GM13977 (cell line): ENCODE data around the gene PHAF1.

Source experiments
- DNase-seq: peaks from one replicate; pipeline ENCODE4 v3.0.0; 2012; ENCODE audit warnings: low spot score
- CTCF ChIP-seq: IDR thresholded peaks from 2 replicates; pipeline ENCODE4 v1.5.1; 2012; ENCODE audit warnings: mild to moderate bottlenecking, control low read depth; ENCODE audit not compliant: insufficient read depth; ENCODE audit errors: extremely low read depth, missing control alignments
- in situ Hi-C: fragments of 300-500 bp; cut with MboI; formaldehyde crosslinking; loops from one replicate; pipeline ENCODE4 v1.12.0; 2022; ENCODE audit warnings: low sequenced_read_pairs, low pct_unique_long_range_greater_than_20kb, mixed read lengths, inconsistent platforms; ENCODE audit not compliant: unreplicated experiment

PHAF1 gene

GRCh38 chr16:67187175-67187890 lies 77.6 kb downstream of the PHAF1 start:
- DNase-seq: no peak
- in situ Hi-C loops: no loop called here
- no peak for TF ChIP-seq CTCF

GRCh38 chr16:67188323-67188722 lies 78.6 kb downstream of the PHAF1 start:
- DNase-seq: no peak
- no peak for TF ChIP-seq CTCF
- in situ Hi-C loops: no loop called here

- no peak for TF ChIP-seq CTCF
- DNase-seq: no peak
- in situ Hi-C loops: no loop called here
These were observed 79.1 kb downstream of the PHAF1 start for GRCh38 chr16:67188798-67189197.

- TF ChIP-seq CTCF: no peak
- in situ Hi-C loops: no loop called here
- DNase-seq: no peak
These were observed 80.3 kb downstream of the PHAF1 start, which contains the start of gene EXOC3L1 for GRCh38 chr16:67190041-67190440. EXOC3L1 (minus strand) TSS chr16:67190136; CDS start chr16:67189676, 460 bp downstream.

- no peak for TF ChIP-seq CTCF
- in situ Hi-C loops: no loop called here
- DNase-seq: no peak
These were observed 81.0 kb downstream of the PHAF1 start for GRCh38 chr16:67190448-67191399.

GRCh38 chr16:67191411-67191994 lies 81.8 kb downstream of the PHAF1 start:
- TF ChIP-seq CTCF: no peak
- no peak for DNase-seq
- in situ Hi-C loops: no loop called here
